Measurements from ENCODE around the gene IMPDH1. TPM values are rescaled to one million over a fixed set of nuclear protein-coding genes. Genes with fewer than 3 reads are reported as not detected.
A peak's percentile ranks its signal among the peaks of the same experiment; 100 is the strongest.

IMPDH1 gene
- total and polyA plus RNA-seq, 4 donors: 25.9 to 136 (median 61.9) TPM

DNA sequence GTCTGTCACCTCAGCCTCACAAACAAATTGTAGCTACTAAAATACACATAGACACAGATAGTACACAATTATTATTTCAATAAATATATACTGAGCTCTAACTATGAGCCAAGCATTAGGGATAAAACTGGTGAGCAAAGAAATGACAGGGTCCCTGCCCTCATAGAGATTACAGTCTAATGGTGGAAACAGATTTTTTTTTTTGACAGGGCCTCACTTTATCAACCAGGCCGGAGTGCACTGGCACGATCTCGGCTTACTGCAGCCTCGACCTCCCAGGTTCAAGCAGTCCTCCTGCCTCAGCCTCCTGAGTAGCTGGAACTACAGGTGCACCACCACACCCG, 65.4 kb downstream of the IMPDH1 start:
- Histone ChIP-seq H3K9me3 (ENCODE audit: control insufficient read depth in 4 of 4, insufficient read depth in 3 of 4, low read length in 3 of 4) (no peaks in the 10 kb centered on the region), H3K36me3 (ENCODE audit: control insufficient read depth in 4 of 4, insufficient read depth in 4 of 4, low read length in 4 of 4) (peaks cover 0 to 2% (median 0%) of the 10 kb centered on the region in 4 donors), H3K27me3 (ENCODE audit: control insufficient read depth in 3 of 3, insufficient read depth in 3 of 3, low read length in 2 of 3) (no peaks in the 10 kb centered on the region), H3K27ac (ENCODE audit: low read depth in 1 of 2, low read length in 1 of 2) (no peak overlapping the region), H3K4me3 (no peak overlapping the region), H3K4me1 (ENCODE audit: control insufficient read depth in 5 of 5, insufficient read depth in 5 of 5, low read length in 5 of 5) (peaks cover 3 to 16% (median 14%) of the 10 kb centered on the region in 5 donors), H3K9ac (ENCODE audit: insufficient read depth in 1 of 2, low read length in 2 of 2) (no peak overlapping the region)
- 91 to 96% methylated on average over 5 of the region's 5 CpGs for WGBS, 2 donors
- no peak for ATAC-seq (ENCODE audit: insufficient read depth, low FRiP score)
- no peak for DNase-seq
- no peak for TF ChIP-seq CTCF (IDR thresholded peaks at IDR 0.05; ENCODE audit: control extremely low read depth, extremely low read depth)

DNA sequence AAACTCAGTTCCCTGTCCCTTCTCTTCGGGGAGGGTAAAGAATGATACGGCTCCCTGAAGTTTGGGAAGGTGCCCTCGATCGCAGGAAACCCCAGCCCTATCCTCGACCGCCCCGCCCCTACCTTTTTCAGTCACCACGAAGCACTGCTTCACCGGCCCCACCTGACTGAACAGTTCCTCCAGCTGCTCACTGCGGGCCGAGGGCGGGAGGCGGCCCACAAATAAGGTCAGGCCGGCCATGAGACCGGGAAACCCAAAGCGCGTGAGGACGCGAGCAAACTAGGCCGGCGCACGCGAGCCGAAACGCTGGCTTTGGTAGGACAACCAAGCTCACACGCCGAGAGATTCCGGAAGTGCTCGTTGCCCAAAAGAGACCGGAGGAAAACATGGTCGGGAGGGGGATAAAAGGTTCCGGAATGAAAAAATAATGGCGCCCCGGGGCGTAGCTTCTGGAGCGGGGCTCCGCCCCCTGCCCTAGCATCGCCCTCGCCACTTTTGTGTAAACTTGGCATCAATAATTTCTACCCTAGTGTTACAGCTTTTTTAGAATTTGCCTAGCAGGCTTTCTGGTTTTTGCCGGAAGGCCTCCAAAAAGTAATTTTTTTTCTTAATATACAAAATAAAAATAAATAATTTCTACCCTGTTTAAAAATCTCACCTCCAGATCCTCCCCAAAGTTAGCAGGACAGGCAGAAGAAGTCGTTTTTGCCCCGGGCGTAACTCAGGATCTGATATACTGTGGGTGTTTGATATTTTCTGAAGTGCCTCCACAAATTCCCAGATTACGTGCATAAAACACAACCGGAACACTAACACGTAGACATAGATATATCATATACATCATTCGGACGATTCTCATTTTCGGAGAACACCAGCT, 66.0 kb downstream of the IMPDH1 start, which contains the start of gene RBM28:
RBM28 (minus strand) TSS at position 355 of the 877 bp plus-strand sequence; CDS start at position 240, 115 bp downstream.
- H3K4me1 ChIP-seq (ENCODE audit: control insufficient read depth in 5 of 5, insufficient read depth in 5 of 5, low read length in 5 of 5): peaks cover 3 to 16% (median 10%) of the 10 kb centered on the region in 5 donors
- H3K4me3 ChIP-seq: peak within 1 kb of the TSS; percentile 87
- WGBS, 2 donors: 13 to 14% methylated on average over 49 of the region's 49 CpGs
- DNase-seq (peak; percentile 93 to 97 (median 96)), ATAC-seq (ENCODE audit: insufficient read depth, low FRiP score) (peak; percentile 91)
- H3K27ac ChIP-seq (ENCODE audit: low read depth in 1 of 2, low read length in 1 of 2): peak within 1 kb of the TSS; percentile 62 to 93
- peak within 1 kb of the TSS; percentile 83 to 95 for H3K9ac ChIP-seq (ENCODE audit: insufficient read depth in 1 of 2, low read length in 2 of 2)
- TF ChIP-seq CTCF (IDR thresholded peaks at IDR 0.05; ENCODE audit: control extremely low read depth, extremely low read depth): no peak
- no peaks in the 10 kb centered on the region for H3K9me3 ChIP-seq (ENCODE audit: control insufficient read depth in 4 of 4, insufficient read depth in 3 of 4, low read length in 3 of 4)
- H3K36me3 ChIP-seq (ENCODE audit: control insufficient read depth in 4 of 4, insufficient read depth in 4 of 4, low read length in 4 of 4): peaks cover 0 to 6% (median under 1%) of the 10 kb centered on the region in 4 donors
- H3K27me3 ChIP-seq (ENCODE audit: control insufficient read depth in 3 of 3, insufficient read depth in 3 of 3, low read length in 2 of 3): no peaks in the 10 kb centered on the region

Small RNA genes lying within 50 kb of the gene (small RNA-seq; reads per million reads assigned to genes)
- gene AC010655.1 (ENCODE audit: low replicate concordance) (not detected), gene RNU7-27P (ENCODE audit: low replicate concordance) (not detected), gene RNU7-54P (ENCODE audit: low replicate concordance) (not detected)

Other genes with a start within 250 kb of the IMPDH1 start
- gene LEP, start 168.7 kb downstream of the IMPDH1 start, total RNA-seq: 1 to 10 TPM in 1 of 2 donors, not detected in 1; 1.3 TPM
- under 1 TPM in 1 of 2 donors, not detected in 1; 0.37 TPM for gene LEP, start 168.7 kb downstream of the IMPDH1 start, polyA plus RNA-seq
- 10 to 100 TPM; 32.6 to 44.7 TPM for gene RBM28, start 66.1 kb downstream of the IMPDH1 start, total RNA-seq
- 10 to 100 TPM; 18.8 to 21.8 TPM for gene RBM28, start 66.1 kb downstream of the IMPDH1 start, polyA plus RNA-seq
- 1 to 10 TPM in 1 of 2 donors, under 1 TPM in 1; 0.82 to 1.3 TPM for gene PRRT4, start 48.3 kb downstream of the IMPDH1 start, total RNA-seq
- under 1 TPM; 0.12 to 0.35 TPM for gene PRRT4, start 48.3 kb downstream of the IMPDH1 start, polyA plus RNA-seq
- 10 to 100 TPM; 12.5 to 61.9 TPM for gene HILPDA, start 45.9 kb upstream of the IMPDH1 start, total RNA-seq
- gene HILPDA, start 45.9 kb upstream of the IMPDH1 start, polyA plus RNA-seq: 10 to 100 TPM in 1 of 2 donors, 1 to 10 TPM in 1; 6.6 to 13.9 TPM
- gene METTL2B, start 66.8 kb upstream of the IMPDH1 start, total RNA-seq: 10 to 100 TPM; 19.2 to 25.0 TPM
- 10 to 100 TPM; 11.5 to 12.4 TPM for gene METTL2B, start 66.8 kb upstream of the IMPDH1 start, polyA plus RNA-seq